Spleen (tissue), 7 donors: ENCODE data around the gene CAMK1G.

Source experiments
- CTCF ChIP-seq, 11 experiments: fragments of 200-600 bp in 7 of 11; fragments of 450-650 bp in 4 of 11; sonication (generic) in 4 of 11; IDR thresholded peaks in 8 of 11; conservative IDR thresholded peaks in 3 of 11; 1 replicate in 7 of 11; 2 replicates in 4 of 11; pipeline versions ENCODE4 v1.4.0 to v1.8.0; 2016 to 2021; ENCODE audit warnings: antibody characterized with exemption in 11 of 11, inconsistent platforms in 4 of 11, mild to moderate bottlenecking in 1 of 11
- POLR2A ChIP-seq, 3 donors: fragments of 450-650 bp; IDR thresholded peaks; one replicate each; pipeline ENCODE4 v1.5.1; 2017; ENCODE audit warnings: antibody characterized with exemption in 3 of 3, mild to moderate bottlenecking in 1 of 3
- donor health status: DM: no; HTN: no; CAD: no; lungs with moderate emphysema.
- donor health status: DM: no; HTN: no; CAD: no.
- donor health status: DM: no; HTN: no; CAD: no.

GRCh38 chr1:209611771-209612570 lies 28.5 kb downstream of the CAMK1G start:
- TF ChIP-seq CTCF (IDR thresholded peaks at IDR 0.05 in 8 of 11, conservative IDR thresholded peaks at IDR 0.05 in 3 of 11) (no peak), POLR2A (IDR thresholded peaks at IDR 0.05) (no peak)
